ENCODE results near the gene PTCH2.
A peak's percentile ranks its signal among the peaks of the same experiment; 100 is the strongest.

PTCH2 gene

GRCh38 chr1:44777969-44778635, 65.0 kb downstream of the PTCH2 start:
- no peak overlapping the region for H3K9ac ChIP-seq (ENCODE audit: low read depth, low read length)
- ATAC-seq (ENCODE audit: insufficient read depth, low read depth) (no peak), DNase-seq (no peak)
- peak overlapping the region in 1 of 2 experiments; percentile 91; a peak in 1 of 4 replicates for H3K4me3 ChIP-seq (ENCODE audit: low read depth in 1 of 2, low read length in 2 of 2)
- peaks cover 34% of the 10 kb centered on the region for H3K4me1 ChIP-seq (ENCODE audit: insufficient read depth, low read length)
- peaks cover 57% of the 10 kb centered on the region for H3K36me3 ChIP-seq (ENCODE audit: insufficient read depth, low read length)
- H2AFZ ChIP-seq (ENCODE audit: low read depth, low read length): no peak overlapping the region
- H3K4me2 ChIP-seq (ENCODE audit: insufficient read depth, low read length): peak overlapping the region; percentile 86; the same call in 1 of the 2 replicates
- H3K79me2 ChIP-seq (ENCODE audit: insufficient read depth, low read length): peaks cover 46% of the 10 kb centered on the region
- H4K20me1 ChIP-seq (ENCODE audit: insufficient read depth, low read length): peaks cover 34% of the 10 kb centered on the region
- H3K9me3 ChIP-seq (ENCODE audit: insufficient read depth, low read length, severe bottlenecking): no peaks in the 10 kb centered on the region
- TF ChIP-seq EZH2 (IDR thresholded peaks at IDR 0.05; ENCODE audit: borderline replicate concordance, low read depth, low read length, severe bottlenecking) (no peak), CTCF (IDR thresholded peaks at IDR 0.05; ENCODE audit: borderline replicate concordance, extremely low read depth, low read length, poor library complexity, severe bottlenecking) (no peak)
- H3K27me3 ChIP-seq (ENCODE audit: insufficient read depth, low read length, poor library complexity): no peaks in the 10 kb centered on the region
- no peak overlapping the region for H3K27ac ChIP-seq (ENCODE audit: low read length)

- Histone ChIP-seq H3K9ac (ENCODE audit: low read depth, low read length) (peak overlapping the region; percentile 89), H4K20me1 (ENCODE audit: insufficient read depth, low read length) (peaks cover 34% of the 10 kb centered on the region), H3K36me3 (ENCODE audit: insufficient read depth, low read length) (peaks cover 57% of the 10 kb centered on the region), H3K4me3 (ENCODE audit: low read depth in 1 of 2, low read length in 2 of 2) (peak overlapping the region in 1 of 2 experiments; percentile 91; a peak in 1 of 4 replicates), H3K4me2 (ENCODE audit: insufficient read depth, low read length) (peak overlapping the region; percentile 86), H3K79me2 (ENCODE audit: insufficient read depth, low read length) (peaks cover 46% of the 10 kb centered on the region), H3K27ac (ENCODE audit: low read length) (peak overlapping the region; percentile 14; the same call in 1 of the 2 replicates), H3K9me3 (ENCODE audit: insufficient read depth, low read length, severe bottlenecking) (no peaks in the 10 kb centered on the region), H3K27me3 (ENCODE audit: insufficient read depth, low read length, poor library complexity) (no peaks in the 10 kb centered on the region), H3K4me1 (ENCODE audit: insufficient read depth, low read length) (peaks cover 34% of the 10 kb centered on the region), H2AFZ (ENCODE audit: low read depth, low read length) (no peak overlapping the region)
- no peak for TF ChIP-seq EZH2 (IDR thresholded peaks at IDR 0.05; ENCODE audit: borderline replicate concordance, low read depth, low read length, severe bottlenecking)
- TF ChIP-seq CTCF (IDR thresholded peaks at IDR 0.05; ENCODE audit: borderline replicate concordance, extremely low read depth, low read length, poor library complexity, severe bottlenecking): no peak
- DNase-seq: no peak
- no peak for ATAC-seq (ENCODE audit: insufficient read depth, low read depth)
Observed at GRCh38 chr1:44777547-44777946, 65.5 kb downstream of the PTCH2 start.

GRCh38 chr1:44776730-44777068, 66.4 kb downstream of the PTCH2 start:
- ATAC-seq (ENCODE audit: insufficient read depth, low read depth): no peak
- H3K4me2 ChIP-seq (ENCODE audit: insufficient read depth, low read length): peak overlapping the region; percentile 86

More at GRCh38 chr1:44776730-44777068, 66.4 kb downstream of the PTCH2 start:
- Histone ChIP-seq H2AFZ (ENCODE audit: low read depth, low read length) (no peak overlapping the region), H3K79me2 (ENCODE audit: insufficient read depth, low read length) (peaks cover 46% of the 10 kb centered on the region), H3K36me3 (ENCODE audit: insufficient read depth, low read length) (peaks cover 57% of the 10 kb centered on the region), H3K4me3 (ENCODE audit: low read depth in 1 of 2, low read length in 2 of 2) (peak overlapping the region; percentile 91; a peak in 3 of 4 replicates), H3K9ac (ENCODE audit: low read depth, low read length) (peak overlapping the region; percentile 89), H3K9me3 (ENCODE audit: insufficient read depth, low read length, severe bottlenecking) (no peaks in the 10 kb centered on the region), H4K20me1 (ENCODE audit: insufficient read depth, low read length) (peaks cover 34% of the 10 kb centered on the region), H3K27ac (ENCODE audit: low read length) (peak overlapping the region; percentile 87), H3K4me1 (ENCODE audit: insufficient read depth, low read length) (peaks cover 34% of the 10 kb centered on the region), H3K27me3 (ENCODE audit: insufficient read depth, low read length, poor library complexity) (no peaks in the 10 kb centered on the region)
- no peak for TF ChIP-seq CTCF (IDR thresholded peaks at IDR 0.05; ENCODE audit: borderline replicate concordance, extremely low read depth, low read length, poor library complexity, severe bottlenecking)
- TF ChIP-seq EZH2 (IDR thresholded peaks at IDR 0.05; ENCODE audit: borderline replicate concordance, low read depth, low read length, severe bottlenecking): no peak
- DNase-seq: no peak
